IPS-NIHi11 (cell line): ENCODE data around the gene MAB21L3.

Source experiments
- DNase-seq: peaks from one replicate; pipeline ENCODE4 v3.0.0; 2012; ENCODE audit warnings: mixed read lengths, low spot score

The MAB21L3 gene

GRCh38 chr1:116110567-116111523, at the start of gene MAB21L3:
Gene MAB21L3, plus strand, starts transcription at chr1:116111399. Its CDS starts 1,217 bp downstream, at chr1:116112616.
- DNase-seq, result no peak

DNA sequence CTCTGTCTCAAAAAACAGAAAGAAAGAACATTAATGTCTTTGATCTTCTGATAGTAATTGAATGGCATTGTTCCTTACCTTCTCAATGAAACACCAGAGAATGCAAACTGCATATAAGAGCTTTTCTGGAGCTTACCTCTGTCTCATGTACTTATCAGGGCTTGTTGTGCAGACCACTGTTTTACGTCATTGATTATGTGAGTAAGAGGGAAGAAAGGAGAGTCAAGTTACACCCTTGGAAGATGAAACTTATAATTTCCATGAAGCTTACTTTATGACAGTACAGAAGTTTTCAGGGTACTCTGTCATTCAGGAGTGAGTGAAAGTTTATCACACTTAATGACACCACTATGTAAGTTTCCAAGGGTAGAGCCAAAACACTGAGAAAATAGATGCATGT, 49.0 kb upstream of the MAB21L3 start:
- DNase-seq, result no peak

DNA sequence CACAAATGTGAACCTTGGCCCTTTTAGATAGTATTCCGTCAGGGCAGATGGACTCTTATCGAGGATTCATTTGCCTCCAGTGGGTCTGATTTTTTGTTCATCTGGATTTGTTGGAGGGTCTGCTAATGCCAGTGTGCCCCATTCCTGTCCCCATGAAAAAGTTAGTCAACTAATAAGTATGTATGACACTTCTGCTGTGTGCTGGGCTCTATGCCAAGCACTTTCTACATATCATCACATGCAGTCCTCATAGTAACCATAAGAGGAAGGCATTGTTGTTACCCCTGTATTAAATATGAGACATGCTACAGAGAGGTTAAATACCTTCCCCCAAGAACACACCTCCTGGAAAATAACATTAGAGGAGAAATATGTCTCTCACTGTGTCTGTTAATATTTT, 46.6 kb upstream of the MAB21L3 start:
- no peak for DNase-seq

DNA sequence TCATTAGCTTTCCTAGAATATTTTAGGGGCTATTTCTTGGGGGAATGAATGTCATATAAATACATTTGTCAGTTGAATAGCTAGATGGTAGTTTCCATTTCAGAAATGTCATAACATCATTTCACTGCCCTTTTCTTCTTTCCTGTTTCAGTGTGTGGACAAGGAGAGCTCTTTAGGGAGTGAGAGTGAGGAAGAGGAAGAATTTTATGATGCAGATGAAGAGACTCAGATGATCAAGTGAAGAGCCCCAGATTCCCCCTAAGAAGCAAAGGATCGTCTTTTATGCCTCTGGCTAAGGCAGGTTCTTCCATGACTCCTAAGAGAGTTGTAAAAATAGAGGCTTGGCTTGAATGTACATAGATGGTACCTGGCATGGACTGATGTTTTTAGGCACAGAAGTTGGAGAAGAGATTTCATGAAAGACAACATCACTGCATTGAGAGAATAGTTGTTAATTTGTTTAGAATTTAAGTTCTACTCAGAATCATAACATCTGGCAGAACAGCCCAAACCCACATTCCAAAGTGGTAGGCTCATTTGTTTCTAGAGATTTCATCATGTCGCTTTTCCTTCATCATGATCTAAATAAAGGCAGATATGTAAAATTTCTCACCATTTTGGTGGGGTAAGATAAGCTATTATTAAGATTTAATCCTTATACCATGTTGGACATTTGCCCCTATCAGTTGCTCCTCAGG, 44.2 kb upstream of the MAB21L3 start:
- no peak for DNase-seq

GRCh38 chr1:116067566-116067890, 43.7 kb upstream of the MAB21L3 start:
- no peak for DNase-seq

- no peak for DNase-seq
Measured at GRCh38 chr1:116075575-116075974, 35.6 kb upstream of the MAB21L3 start.

DNA sequence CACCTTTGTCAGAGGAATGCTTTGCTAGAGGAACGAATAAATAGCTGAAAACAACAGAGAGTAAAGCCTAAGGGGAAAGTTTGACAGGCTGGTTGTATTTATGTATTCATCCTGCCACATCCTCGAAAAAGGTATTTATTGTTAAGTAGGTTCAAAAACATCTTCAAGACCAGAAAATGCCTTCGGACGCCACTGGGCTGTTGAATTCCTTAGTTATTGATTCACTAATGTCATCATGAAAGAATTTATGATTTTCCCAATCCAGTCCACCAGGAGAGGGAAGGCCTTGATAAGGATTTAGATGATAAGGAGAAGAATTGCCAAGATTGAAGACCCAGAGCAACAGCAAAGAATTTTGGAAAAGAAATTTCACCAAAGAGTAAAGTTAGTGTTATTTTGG, 35.2 kb upstream of the MAB21L3 start:
- DNase-seq, result no peak

GRCh38 chr1:116076831-116077230, 34.4 kb upstream of the MAB21L3 start:
- DNase-seq, result no peak

DNA sequence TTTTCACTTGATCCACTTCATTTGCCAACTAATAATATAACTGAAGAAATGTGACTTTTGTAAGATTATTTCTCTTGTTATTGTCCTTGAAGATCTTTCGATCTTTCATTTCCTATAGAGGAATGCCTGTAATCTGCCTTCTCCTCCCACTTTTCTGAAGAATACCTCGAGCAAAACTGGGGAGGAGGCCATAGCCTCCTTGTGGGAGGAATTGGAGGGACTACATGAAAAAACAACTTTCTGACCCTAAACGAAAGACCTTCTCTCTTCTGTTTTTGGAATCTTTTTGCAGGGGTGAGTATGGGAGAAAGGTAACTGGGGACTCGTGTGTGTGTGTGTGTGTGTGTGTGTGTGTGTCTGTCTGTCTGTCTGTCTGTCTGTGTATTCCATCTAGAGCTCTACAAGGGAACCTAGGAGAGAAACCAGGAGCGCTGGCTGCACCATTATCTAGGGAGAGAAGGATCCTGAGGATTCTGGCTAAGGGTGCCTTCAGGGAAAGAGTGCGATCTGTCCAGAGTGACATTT, 32.4 kb upstream of the MAB21L3 start:
- DNase-seq, result no peak

- no peak for DNase-seq
Measured at GRCh38 chr1:116087628-116088027, 23.6 kb upstream of the MAB21L3 start.

DNA sequence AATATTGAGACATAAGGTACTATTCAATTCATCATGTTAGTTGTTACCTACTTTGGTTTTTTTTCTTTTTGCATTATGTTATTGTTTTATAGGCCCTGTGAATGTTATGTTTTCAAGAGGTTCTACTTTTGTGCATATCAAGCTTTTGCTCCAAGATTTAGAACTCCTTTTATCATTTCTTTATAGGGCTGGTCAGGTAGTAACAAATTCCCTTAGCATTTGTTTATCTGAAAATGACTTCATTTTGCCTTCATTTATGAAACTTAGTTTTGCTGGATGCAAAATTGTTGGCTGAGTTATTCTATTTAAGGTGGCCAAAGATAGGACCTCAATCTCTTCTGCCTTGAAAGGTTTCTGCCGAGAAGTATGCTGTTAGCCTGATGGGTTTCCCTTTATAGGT, 21.3 kb upstream of the MAB21L3 start:
- DNase-seq, result no peak

- no peak for DNase-seq
Measured at GRCh38 chr1:116091083-116091482, 20.1 kb upstream of the MAB21L3 start.

DNA sequence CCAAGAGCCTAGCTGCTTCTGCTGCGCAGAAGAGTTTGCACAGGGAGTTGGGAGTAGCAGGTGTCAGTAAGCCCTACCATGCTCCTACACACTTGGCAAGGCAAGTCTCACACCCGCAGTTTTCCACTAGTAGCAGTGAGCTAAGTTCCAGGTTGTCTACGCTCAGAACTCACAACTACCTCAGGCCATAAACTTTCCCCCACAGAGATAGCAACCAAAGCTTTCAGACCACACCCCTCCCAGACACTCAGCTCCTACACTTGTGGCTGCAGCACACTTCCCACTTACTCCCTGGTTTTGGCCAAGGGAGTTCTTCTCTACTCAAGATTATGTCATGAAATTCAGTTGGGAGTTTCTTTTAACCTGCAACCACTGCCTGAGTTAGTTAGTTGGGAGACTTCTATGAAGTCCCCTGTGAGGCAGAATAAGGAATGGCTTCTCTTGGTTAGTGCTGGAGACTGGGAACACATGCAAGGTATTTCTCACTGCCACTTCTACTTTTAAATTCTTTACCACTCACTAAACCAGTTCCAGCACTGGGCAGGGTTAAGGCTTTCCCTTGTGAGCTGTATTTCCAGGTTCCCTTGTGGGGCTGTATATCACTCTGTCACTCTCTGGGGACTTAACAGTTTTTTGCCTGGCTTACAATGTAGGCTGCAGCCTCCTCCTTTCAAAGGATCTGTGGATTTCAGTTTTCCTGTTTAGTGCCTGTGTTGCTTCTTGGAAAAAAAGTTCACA, 18.3 kb upstream of the MAB21L3 start:
- DNase-seq, result no peak

- DNase-seq, result no peak
Measured at GRCh38 chr1:116095027-116095426, 16.2 kb upstream of the MAB21L3 start.

DNA sequence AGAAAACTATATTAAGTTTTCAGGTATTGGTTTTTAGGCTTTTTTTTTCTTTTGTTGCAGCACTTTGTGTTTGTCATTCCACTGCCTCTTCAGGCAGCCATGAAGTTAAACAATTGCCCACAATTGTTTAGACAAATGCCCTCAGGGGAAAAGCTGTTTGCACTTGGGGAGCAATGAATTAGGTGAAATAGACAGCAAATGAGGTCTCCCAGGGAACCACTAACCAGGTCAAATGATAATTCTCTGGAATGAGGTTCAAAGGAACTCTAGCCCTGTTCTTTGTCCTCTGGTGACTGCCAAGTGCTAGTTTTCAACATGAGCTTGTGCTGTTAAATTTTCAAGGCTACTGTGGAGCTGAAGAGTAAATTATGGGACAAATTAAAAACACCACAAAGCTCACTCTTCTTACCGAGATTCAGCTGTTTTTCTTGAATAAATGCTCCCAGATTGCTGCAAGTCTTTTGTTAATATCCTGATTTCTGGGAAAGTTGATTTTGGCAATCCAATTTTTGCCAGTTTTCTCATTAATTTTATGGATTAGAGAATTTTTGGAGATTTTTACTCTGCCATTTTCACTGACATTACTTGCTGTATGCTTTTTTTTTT, 15.1 kb upstream of the MAB21L3 start:
- DNase-seq, result no peak

DNA sequence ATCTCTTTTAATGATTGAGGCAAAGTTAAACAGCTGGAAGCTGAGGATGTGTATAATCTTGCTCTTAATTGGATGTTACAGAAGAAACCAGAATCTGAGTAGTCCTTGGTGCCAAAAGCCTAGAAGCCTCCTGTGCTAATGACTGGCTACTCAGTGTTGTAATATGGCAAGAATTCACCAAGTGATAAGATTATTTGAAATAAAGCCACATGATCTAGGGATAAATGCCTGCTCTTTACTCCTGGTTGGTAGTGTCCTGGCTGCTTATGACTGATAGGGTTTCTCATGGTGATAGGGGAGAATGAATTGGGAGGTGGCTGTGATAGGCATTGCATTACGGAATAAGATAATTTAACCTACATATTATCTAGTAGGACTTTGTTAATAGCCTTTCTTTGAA, 13.6 kb upstream of the MAB21L3 start:
- DNase-seq, result no peak

GRCh38 chr1:116099379-116099778, 11.8 kb upstream of the MAB21L3 start:
- no peak for DNase-seq

DNA sequence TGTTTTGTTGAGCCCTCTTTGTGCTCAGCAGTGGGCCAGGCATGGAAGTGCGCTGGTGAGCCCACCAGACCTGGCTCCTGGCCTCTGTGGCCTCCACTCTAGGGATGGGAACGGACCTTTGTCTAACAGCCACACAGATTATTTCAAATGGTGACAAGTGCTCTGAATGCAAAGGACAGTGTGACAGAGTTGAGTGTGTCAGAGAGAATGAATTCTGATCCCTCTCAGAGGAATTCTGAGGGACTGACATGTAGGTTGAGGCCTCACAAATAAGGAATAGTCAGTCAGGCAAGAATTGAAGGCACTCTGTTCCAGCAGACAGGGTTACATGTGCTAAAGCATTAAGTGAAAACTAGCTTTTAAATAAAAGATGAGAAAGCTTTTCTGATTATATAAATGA, 11.3 kb upstream of the MAB21L3 start:
- no peak for DNase-seq

- DNase-seq, result no peak
Measured at GRCh38 chr1:116104667-116105066, 6.5 kb upstream of the MAB21L3 start.

DNA sequence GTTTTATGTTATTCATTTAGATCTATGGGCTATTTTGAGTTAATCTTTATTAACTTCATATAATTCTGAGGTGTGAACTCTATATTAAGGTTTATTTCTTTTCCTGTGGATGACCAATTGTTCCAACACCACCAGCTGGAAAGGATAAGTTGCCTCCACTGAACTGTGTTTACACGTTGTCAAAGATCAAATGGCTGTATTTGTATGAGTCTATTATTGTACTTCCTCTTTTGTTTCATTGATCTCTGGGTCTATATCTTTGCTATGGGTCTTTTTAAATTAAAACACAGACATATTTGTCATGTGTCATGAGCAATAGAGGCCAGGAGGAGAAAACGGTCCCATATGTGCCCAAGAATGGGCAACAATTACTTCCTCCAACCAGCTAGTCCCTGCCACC, 5.2 kb upstream of the MAB21L3 start:
- no peak for DNase-seq

- no peak for DNase-seq
Measured at GRCh38 chr1:116106646-116107045, 4.6 kb upstream of the MAB21L3 start.

DNA sequence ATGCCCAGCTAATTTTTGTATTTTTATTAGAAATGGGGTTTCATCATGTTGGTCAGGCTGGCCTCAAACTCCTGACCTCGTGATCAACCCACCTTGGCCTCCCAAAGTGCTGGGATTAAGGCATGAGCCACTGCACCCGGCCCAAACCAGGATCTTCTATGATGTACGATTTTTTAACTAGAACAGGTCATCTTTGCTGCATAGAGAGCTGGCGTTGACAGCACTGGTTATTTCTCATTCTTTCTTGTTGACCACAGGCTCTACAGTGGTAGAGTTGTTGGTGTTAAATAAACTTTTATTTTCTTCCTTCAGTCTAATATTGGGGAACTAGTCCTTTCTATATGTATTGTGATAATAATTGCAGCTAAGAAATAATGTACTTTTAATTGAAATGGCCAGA, 3.8 kb upstream of the MAB21L3 start:
- DNase-seq, result no peak
